ENCODE data around the gene USP6NL. TPM values are rescaled to one million over a fixed set of nuclear protein-coding genes. Genes with fewer than 3 reads are reported as not detected.

Gene USP6NL
- total and polyA plus RNA-seq, 2 of the 8 experiments (the other 6 are each of a cell fraction or from before 2014, with no cell fraction given), result 10.9 to 28.8 TPM

DNA sequence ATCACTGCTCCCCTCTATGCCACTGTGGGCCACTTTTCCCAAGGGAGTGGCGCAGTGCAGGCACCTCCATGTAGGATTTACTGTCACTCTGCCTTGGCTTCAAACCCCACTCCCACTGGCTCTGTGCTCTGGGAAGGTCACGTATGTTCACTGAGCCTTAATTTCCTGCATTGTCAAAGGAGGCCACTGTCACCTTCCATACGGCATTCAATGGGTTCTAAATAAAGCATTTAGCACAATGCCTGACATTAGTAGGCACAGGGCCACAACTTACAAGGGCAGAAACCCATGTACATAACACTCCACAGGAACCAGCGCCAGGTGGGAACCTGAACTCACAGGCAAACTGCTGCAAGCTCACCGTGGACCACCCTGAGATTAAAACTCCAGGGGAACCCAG is 196.4 kb downstream of the USP6NL start:
- WGBS, 2 experiments (ENCODE audit: extremely low coverage in 1 of 2, insufficient coverage in 1 of 2, insufficient read length in 1 of 2, insufficient replicate concordance in 2 of 2, low coverage in 1 of 2, low lambda C conversion rate in 2 of 2, missing lambda C conversion rate in 1 of 2), result 94% methylated on average over 5 of the region's 5 CpGs; no CpG with 5 or more reads in 1 of the 2 experiments
- no peak overlapping the region for H3K56ac ChIP-seq (replicated peaks; ENCODE audit: insufficient read length, low read depth, low read length)
- no peaks in the 10 kb centered on the region for H4K20me1 ChIP-seq (replicated peaks in 1 of 2; ENCODE audit: control insufficient read depth in 1 of 2, insufficient read depth in 2 of 2, low read length in 2 of 2)
- peak overlapping the region; percentile 56 for H3K14ac ChIP-seq (ENCODE audit: insufficient read length)
- H4K5ac ChIP-seq (ENCODE audit: insufficient read length, low read depth, low read length), result no peak overlapping the region
- H3K9ac ChIP-seq (replicated peaks in 1 of 4; ENCODE audit: extremely low read depth in 1 of 4, low read depth in 3 of 4, low read length in 3 of 4), result no peak overlapping the region
- H2BK15ac ChIP-seq (ENCODE audit: low read length), result no peak overlapping the region
- no peak overlapping the region for H3K27ac ChIP-seq (ENCODE audit: low read depth, low read length)
- H3K18ac ChIP-seq (ENCODE audit: extremely low read depth, low read length), result no peak overlapping the region
- ChIA-PET POLR2A (ENCODE audit: partially characterized antibody) (no interaction called here), CTCF (ENCODE audit: partially characterized antibody) (interaction anchor here (0.8 to 5.0 kb wide), 9 partner anchors 9 to 294 kb away, joined by 4 to 36 read pairs (median 4); no protein-coding TSS in a partner anchor)
- no peaks in the 10 kb centered on the region for H3K23me2 ChIP-seq (ENCODE audit: low read depth, low read length)
- H2BK12ac ChIP-seq (ENCODE audit: low read depth, low read length), result no peak overlapping the region
- no peak overlapping the region for H3K4me2 ChIP-seq (ENCODE audit: insufficient read depth in 1 of 2, low read depth in 2 of 2, low read length in 2 of 2)
- no peak overlapping the region for H3K23ac ChIP-seq (ENCODE audit: insufficient read length)
- H3K4ac ChIP-seq (replicated peaks; ENCODE audit: insufficient read length, low read depth, low read length), result no peak overlapping the region
- no peak overlapping the region for H4K91ac ChIP-seq (replicated peaks; ENCODE audit: insufficient read length, low read length)
- FAIRE-seq, result no peak
- H3K79me2 ChIP-seq (ENCODE audit: control insufficient read depth in 1 of 2, insufficient read depth in 2 of 2, low read length in 2 of 2), result no peaks in the 10 kb centered on the region
- DNase-seq (ENCODE audit: low read depth in 1 of 2, low spot score in 2 of 2), result no peak
- H3K9me3 ChIP-seq (ENCODE audit: insufficient read depth in 2 of 2, low read depth in 1 of 2, low read length in 1 of 2), result 0 out of 4 replicates have a peak, but pooled peaks cover 0 to 2% of the 10 kb centered on the region in 2 experiments
- H3K27me3 ChIP-seq (replicated peaks in 1 of 4; ENCODE audit: control insufficient read depth in 3 of 4, extremely low read depth in 1 of 4, insufficient read depth in 3 of 4, low read length in 3 of 4), result no peaks in the 10 kb centered on the region
- H3K4me1 ChIP-seq (replicated peaks in 1 of 4; ENCODE audit: control insufficient read depth in 3 of 4, insufficient read depth in 4 of 4, low read length in 3 of 4), result peaks cover 0 to under 1% (median 0%) of the 10 kb centered on the region in 4 experiments; a peak in 1 of 7 replicates
- H2AFZ ChIP-seq (ENCODE audit: low read length), result no peak overlapping the region
- no peak overlapping the region for H2AK5ac ChIP-seq (ENCODE audit: low read depth, low read length)
- H2BK5ac ChIP-seq (ENCODE audit: low read depth, low read length), result no peak overlapping the region
- no peak overlapping the region for H4K8ac ChIP-seq (ENCODE audit: extremely low read depth, insufficient read depth, low read length)
- H3K79me1 ChIP-seq (ENCODE audit: low read depth, low read length), result no peaks in the 10 kb centered on the region
- no peaks in the 10 kb centered on the region for H3K36me3 ChIP-seq (ENCODE audit: control insufficient read depth in 2 of 4, insufficient read depth in 4 of 4, low read length in 3 of 4)
- no peak overlapping the region for H3K4me3 ChIP-seq (ENCODE audit: extremely low read depth in 1 of 4, insufficient read depth in 2 of 4, low read depth in 3 of 4, low read length in 4 of 4)
- H2BK120ac ChIP-seq (replicated peaks; ENCODE audit: low read depth, low read length), result no peak overlapping the region
- no peak overlapping the region for H2BK20ac ChIP-seq (ENCODE audit: low read length)
- no peak for TF ChIP-seq CBX8 (IDR thresholded peaks at IDR 0.05; ENCODE audit: borderline replicate concordance, low read depth, low read length)
- TF ChIP-seq SIX5 (IDR thresholded peaks at IDR 0.05; ENCODE audit: low read depth, low read length), result no peak
- no peak for TF ChIP-seq RNF2 (IDR thresholded peaks at IDR 0.05; ENCODE audit: borderline replicate concordance, low read depth, low read length, missing control alignments, poor library complexity, severe bottlenecking)
- no peak for TF ChIP-seq RXRA (IDR thresholded peaks at IDR 0.05; ENCODE audit: insufficient read depth, low read depth, low read length)
- TF ChIP-seq KDM1A (IDR thresholded peaks at IDR 0.05; ENCODE audit: borderline replicate concordance, low read length), result no peak
- TF ChIP-seq JUN (IDR thresholded peaks at IDR 0.05; ENCODE audit: low read depth, low read length), result no peak
- no peak for TF ChIP-seq SP2 (IDR thresholded peaks at IDR 0.05; ENCODE audit: low read length)
- no peak for TF ChIP-seq BCL11A (IDR thresholded peaks at IDR 0.05; ENCODE audit: low read depth in 2 of 2, low read length in 2 of 2)
- TF ChIP-seq BACH1 (IDR thresholded peaks at IDR 0.05; ENCODE audit: low read length), result no peak
- TF ChIP-seq, protein P1, sequence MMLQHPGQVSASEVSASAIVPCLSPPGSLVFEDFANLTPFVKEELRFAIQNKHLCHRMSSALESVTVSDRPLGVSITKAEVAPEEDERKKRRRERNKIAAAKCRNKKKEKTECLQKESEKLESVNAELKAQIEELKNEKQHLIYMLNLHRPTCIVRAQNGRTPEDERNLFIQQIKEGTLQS (IDR thresholded peaks at IDR 0.05; ENCODE audit: insufficient read depth, low read depth, low read length), result no peak
- TF ChIP-seq, protein P2, sequence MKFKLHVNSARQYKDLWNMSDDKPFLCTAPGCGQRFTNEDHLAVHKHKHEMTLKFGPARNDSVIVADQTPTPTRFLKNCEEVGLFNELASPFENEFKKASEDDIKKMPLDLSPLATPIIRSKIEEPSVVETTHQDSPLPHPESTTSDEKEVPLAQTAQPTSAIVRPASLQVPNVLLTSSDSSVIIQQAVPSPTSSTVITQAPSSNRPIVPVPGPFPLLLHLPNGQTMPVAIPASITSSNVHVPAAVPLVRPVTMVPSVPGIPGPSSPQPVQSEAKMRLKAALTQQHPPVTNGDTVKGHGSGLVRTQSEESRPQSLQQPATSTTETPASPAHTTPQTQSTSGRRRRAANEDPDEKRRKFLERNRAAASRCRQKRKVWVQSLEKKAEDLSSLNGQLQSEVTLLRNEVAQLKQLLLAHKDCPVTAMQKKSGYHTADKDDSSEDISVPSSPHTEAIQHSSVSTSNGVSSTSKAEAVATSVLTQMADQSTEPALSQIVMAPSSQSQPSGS (IDR thresholded peaks at IDR 0.05; ENCODE audit: low read length), result no peak
